CD1c-positive myeloid dendritic cell (primary cell): ENCODE data around the gene CCDC15.
A peak's percentile ranks its signal among the peaks of the same experiment; 100 is the strongest.
"Not testable (repeated sequence)": the region's sequence is repeated elsewhere in the genome, so short reads cannot be mapped to it uniquely, and the experiment has no call there.

Experiments
- DNase-seq: peaks from one replicate; pipeline ENCODE4 v3.0.0-alpha.2; 2016; ENCODE audit errors: extremely low spot score

CCDC15 gene

DNA sequence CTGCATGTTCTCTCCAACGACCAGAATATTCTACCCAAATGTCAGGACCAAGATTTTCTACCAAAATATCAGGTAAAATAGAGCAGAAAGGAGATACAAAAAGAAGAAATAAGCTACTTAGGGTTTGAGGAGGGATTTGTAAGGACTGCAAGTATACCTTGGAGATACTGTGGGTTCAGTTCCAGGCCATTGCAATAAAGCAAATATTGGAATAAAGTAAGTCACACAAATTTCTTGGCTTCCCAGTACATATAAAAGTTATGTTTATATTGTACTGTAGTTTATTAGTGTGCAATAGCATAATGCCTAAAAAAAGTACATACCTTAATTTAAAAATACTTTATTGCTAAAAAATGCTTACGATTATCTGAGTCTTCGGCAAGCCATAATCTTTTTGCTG is 34.1 kb downstream of the CCDC15 start:
- DNase-seq: no peak

DNA sequence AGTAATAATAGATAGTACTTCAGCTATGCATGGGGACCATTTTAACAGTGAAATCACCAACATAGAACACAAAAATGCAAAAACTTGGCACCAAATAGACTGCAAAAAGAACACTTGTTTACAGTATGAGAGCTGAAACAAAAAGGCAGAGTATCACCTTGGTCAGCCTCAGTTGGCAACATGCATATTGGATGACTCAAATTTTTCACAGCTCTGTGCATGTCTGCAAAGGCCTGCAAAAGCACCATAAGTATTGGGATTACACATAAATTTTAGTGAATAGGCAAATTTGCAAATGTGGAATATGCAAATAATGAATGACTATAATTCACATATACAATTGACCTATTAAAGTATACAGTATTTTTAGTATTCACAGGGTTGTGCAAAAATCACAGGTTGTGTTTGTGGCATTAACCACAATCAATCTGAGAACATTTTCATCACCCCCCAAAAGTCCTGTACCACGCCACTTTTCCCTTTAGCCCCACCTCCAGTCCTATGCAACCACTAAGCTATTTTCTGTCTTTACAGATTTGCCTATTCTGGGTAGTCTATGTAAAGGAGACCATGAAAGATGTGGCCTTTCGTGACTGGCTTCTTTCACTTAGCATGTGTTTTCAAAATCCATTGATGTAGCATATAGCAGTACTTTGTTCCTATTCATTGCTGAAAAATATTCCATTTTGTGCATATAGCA is 47.2 kb downstream of the CCDC15 start:
- DNase-seq: no peak

DNA sequence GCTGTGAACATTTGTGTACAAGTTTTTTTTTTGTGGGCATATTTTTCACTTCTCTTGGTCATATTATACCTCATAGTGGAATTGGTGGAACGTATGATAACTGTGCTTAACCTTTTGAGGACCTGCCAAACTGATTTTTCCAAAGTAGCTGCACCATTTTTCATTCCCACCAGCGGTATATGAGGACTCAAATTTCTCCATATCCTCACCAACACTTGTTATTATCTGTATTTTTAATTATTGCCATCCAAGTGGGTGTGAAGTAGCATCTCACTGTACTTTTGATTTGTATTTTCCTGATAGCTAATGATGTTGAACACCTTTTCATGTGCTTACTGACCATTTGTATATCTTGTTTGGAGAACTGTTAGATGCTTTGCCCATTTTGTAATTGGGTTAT is 47.8 kb downstream of the CCDC15 start:
- no peak for DNase-seq

DNA sequence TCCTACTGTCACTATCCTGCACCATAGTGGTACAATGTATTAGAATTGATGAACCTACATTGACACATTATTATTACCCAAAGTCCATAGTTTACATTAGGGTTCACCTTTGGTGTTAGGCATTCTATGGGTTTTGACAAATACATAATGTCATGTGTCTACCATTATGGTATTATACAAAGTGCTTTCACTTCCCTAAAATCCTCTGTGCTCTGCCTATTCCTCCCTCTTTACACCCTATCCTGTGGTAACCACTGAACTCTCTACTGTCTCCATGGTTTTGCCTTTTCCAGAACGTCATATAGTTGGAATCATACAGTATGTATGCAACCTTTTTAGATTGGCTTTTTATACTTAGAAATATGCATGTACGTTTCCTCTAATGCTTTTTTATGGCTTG is 51.5 kb downstream of the CCDC15 start:
- no peak for DNase-seq

DNA sequence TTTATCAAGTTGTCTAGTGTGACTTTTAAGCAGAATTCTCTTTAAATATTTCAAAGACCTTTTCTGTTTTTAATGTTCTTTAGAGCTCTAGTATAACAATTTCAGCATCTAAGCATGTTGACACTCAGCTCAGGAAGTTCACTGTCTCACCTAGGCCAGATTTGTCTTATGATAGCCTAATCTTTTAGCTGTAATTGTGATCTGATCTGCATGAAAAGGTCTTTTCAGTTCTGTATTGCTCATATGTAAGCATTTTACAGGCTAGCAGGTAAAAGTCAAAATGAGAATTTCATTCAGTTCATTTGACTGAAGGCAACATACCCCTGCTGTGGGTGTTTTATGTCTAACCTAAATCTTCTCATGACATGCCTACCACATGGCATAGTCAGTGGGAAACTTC is 62.4 kb downstream of the CCDC15 start:
- no peak for DNase-seq

DNA sequence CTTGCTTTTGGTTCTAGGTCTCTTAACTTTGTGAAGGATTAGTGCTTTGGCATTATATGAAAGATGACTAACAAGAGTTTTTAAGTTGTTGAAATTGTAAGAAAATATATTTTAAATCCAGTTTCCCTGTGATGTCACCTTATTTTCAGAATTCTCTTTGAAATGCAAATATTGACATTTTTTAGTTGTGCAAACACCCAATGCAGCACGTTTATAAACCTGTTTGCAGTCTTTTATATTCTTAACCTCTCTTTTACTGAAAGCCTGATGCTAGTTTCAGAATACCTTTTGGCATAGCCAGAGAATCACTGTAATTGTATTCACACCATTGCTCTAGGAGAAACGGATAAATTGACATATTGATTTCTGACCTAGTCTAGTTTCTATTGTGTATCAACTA is 66.3 kb downstream of the CCDC15 start:
- no peak for DNase-seq

DNA sequence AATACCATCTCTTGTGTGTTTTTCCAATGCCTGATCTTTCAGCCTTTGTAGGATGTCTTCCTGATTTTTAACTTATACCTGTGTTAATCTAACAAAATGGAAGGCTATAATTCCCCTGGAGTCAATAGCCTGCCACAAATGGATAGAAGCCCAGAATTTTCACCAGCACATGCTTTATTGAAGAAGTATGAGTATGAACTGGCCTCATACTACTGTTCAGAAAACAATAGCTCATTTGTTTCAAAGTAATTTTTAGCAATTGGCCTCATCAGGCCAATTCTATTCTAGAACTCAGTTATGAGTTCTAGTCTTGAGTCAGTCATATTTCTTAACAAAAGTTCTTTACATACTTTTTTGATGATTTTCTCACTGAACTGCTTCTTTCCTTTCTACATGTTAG is 68.5 kb downstream of the CCDC15 start:
- no peak for DNase-seq

DNA sequence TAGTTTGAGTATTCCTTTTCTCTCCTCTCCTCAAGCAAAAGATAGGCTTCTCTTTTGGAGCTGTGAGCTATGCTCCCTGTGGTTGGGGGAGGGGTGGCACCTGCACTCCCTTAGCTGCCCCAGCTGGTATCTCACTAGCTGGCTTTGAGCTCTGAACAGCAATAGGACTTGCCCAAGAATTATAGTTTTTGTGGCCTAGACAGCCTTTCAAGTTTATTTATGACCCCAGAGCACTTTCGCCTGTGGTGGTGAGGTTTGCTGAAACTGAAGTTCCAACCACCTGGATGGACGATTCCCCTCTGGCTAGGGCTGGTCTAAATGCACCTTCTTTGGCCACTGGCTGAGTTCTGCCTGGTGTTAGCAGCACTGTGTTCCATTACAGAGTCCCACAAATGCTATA is 72.0 kb downstream of the CCDC15 start:
- DNase-seq: no peak

DNA sequence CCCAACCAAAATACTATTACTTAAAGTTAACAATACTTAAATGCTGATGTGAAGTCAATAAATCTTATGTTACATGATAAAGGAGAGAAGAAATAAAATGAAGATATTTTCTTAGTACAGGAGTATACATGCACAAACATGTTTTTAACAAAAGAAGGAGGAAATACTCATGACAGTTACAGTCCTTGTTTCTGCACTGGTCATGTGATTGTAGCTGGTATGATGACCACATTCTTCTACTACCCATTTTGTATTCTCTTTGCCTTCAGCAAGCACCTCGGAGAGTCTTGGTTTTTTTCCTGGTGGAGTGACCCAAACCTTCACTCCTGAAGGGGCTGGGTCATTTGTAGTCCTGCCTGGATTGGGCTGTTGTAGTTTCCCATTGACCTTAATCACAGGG is 75.4 kb downstream of the CCDC15 start:
- DNase-seq: not testable (repeated sequence)

DNA sequence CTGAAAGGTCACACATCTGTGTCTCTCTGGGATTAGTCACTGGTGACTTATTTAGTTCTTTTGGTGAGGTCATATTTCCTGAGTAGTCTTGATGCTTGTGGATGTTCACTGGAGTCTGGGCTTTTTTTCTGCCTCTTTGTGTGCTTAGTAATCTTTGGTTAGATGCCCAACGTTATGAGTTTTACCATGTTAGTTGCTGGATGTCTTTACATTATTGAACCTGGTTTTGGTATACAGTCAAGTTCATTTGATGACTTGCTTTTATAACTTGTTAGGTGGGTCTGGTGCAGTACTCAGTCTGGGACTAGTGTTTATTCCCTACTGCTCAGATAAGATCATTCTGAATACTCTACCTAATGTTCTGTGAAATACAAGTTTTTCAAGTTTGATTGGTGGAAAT is 82.9 kb downstream of the CCDC15 start:
- DNase-seq: peak; percentile 68

DNA sequence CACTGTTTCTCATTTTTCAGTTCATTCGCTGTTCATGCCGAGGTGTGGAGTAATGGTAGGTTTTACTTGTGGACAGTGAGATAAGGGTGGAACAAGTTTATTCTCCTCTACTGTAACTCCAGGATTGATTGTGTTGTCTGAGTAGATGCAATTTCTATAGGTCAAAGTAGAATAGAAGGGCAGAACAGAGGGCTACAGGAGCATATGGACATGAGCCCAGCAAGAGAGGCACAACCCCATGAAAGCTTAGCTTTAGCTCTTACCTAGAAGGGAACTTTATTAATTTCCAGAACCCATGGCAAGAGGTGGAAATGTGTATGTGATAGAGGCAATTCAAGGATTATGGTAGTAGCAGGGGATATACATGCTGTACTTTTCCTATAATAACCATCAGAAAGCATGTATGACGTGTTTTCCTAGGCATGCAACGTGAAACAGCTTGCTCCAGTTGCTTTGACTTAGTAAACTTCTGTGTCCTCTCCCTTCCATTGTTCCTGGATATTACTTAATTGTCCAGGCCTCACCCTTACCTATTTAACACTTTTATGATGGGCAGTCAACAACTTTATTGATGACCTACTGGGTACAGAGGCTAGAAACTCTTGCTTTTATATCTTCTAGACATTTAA is 95.3 kb downstream of the CCDC15 start:
- DNase-seq: no peak

DNA sequence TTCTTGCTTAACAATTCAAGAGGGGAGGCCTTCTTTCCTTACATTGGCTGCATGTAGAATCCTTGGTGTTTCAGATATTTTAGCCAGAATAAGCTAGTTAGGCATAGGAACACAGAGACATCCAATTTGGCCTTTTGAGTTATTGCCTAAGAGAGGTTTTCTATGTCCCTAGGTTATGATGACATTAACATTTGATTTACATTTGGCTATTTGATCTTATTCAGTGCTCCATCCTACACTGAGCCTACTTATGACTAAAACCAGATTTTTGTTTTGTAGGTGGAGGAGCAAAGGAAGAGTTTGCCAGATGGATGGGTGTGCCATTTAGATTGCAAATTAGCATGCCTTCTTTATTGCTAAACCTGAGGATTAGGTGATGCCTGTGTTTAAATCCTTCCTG is 98.0 kb downstream of the CCDC15 start:
- DNase-seq: no peak

DNA sequence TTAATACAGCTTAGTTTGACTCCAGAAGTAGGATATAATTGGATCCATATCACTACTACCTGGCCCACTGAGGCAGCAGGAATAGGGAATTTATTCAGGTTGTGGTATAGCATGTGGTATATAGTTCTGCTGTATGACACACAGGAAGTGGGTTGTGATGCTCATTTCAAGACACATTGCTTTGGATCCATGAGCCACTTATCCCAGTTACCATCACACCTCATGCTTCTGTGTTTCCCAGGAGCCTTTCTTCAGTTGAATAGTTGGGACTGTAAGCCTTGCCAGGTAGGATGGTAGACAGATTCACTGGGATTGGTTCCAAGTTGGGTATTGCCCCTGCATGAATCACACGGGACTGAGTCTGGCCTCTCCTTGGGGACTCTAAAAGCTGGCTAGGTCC is 99.2 kb downstream of the CCDC15 start:
- no peak for DNase-seq

DNA sequence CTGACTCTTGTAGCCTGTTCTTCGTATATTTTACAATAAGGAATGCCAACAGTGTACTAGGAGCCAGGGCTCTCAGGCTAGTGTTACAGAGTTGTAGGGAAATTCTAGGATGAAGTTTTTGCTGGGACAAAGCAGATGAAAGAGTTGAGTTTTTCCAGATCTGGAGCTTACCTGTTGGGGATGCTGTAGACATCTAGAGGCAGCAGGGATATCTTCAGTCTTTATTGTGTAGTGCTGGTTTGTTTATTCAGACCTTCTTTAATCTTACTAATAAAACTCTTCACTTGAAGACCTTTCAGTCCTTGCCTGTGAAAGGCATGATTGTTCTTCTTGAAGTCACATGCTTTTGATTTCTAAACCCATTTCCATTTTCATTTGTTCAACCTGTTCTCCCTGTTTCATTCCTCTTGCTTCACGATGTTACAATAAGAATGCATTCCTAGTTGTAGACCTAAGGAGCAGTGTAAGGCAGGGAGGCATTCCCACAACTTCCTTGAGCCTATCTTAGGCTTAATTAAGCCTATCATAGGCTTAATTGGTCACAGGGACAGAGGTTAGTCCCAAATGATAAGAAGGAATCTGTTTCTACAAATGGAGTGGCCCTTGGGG is 101.2 kb downstream of the CCDC15 start:
- DNase-seq: no peak

DNA sequence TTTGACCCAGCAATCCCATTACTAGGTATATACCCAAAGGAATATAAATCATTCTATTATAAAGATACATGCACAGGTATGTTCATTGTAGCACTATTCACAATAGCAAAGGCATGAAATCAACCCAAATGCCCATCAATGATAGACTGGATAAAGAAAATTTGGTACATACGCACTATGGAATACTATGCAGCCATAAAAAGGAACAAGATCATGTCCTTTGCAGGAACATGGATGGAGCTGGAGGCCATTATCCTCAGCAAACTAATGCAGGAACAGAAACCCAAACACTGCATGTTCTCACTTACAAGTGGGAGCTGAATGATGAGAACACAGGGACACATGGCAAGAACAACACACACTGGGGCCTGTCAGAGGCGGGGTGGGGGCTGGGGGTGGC is 102.1 kb downstream of the CCDC15 start:
- not testable (repeated sequence) for DNase-seq

DNA sequence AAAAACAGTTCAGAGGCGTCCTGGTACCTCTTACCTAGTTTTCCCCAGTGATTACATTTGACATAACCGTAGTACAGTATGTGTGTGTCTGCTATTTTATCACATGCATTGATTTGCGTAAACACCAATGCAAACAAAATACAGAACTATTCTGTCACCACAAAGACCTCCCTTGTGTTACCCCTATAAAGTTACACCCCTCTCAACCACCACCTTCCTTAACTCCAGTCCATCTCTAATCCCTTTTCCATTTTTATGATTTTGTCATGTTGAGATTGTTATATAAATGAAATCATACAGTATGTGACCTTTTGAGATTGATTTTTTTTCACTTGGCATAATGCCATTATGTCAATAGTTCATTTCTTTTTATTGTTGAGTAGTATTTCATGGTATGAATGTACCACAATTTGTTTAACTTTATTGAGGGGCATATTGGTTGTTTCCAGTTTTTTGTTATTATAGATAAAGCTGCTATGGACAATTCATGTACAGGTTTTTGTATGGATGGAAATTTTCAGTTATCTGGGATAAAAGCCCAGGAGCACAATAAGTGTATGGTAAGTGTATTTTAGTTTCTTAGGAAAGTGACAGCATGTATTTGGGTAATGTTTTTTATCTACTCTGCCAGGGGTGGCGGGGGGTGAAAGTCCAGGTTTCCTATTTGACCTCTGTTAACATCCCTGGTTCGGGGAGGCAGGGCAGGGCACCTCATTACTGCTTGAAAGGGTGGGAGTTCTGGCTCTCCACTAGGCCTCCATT is 103.1 kb downstream of the CCDC15 start:
- DNase-seq: no peak

DNA sequence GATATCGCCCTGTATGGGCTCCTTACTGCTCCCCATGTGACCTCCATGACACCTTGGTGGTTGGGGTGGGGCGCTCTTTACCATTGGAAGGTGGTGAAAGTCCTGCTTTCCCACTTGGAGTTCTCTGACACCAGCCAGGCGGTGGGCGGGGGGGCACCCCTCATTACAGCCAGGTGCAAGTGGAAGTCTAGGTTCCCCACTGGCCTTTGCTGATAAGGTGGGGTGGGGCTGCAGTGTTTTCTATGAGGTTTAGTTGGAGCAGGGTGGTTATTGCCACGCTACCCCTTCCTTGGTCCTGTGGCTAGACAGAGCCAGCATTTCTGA is 103.7 kb downstream of the CCDC15 start:
- DNase-seq: no peak

DNA sequence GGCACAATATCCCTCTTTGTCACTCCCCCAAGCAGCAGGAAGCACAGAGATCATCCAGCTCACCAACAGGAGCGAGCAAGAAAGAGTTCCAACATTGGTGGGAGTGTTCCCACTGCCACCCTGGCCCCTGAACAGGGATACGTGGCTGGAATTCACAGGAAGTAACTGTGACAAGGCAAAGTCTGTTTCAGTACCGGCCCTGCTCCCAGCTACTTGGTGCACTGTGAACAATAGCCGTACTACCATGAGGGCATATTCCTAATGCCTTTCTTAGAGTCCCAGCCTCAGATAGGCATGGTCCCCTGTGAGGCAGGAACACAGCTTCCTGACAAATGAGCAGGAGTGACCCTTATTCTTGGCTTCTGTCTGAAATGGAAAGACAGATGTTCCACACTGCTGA is 107.3 kb downstream of the CCDC15 start:
- no peak for DNase-seq

DNA sequence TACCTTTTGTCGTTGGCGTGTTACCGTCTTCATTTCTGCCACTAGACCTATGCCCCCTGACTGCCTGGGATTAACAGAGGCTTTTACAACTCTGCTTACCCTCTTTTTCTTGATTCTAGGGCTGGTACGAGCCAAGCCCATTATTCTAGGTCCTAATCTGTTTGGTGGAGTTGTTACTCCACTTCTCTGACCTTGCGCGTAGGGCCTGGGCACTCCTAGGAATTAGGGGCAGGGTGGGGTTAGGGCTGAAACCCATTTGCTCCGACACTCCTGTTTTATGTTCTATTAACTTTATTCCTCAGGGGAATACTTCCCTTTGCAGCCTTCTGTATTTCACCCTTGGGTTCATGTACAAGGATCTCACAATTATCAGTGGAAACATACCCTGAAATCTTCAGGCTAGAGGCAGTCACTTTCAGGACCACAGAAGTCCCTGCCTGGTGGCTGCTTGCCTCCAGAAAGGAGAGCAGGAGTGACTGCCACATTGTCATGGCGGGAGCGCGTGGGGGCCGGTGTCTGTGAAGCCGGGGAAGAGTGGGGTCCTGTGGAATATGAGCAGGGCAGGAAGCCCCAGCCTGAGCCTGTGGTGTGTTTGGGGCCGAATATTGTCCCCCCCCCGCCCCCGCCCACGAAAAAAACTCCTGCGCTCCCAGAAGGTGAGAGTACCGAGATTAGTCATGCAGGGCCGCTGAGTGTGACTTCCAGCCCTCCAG is 108.4 kb downstream of the CCDC15 start:
- no peak for DNase-seq

DNA sequence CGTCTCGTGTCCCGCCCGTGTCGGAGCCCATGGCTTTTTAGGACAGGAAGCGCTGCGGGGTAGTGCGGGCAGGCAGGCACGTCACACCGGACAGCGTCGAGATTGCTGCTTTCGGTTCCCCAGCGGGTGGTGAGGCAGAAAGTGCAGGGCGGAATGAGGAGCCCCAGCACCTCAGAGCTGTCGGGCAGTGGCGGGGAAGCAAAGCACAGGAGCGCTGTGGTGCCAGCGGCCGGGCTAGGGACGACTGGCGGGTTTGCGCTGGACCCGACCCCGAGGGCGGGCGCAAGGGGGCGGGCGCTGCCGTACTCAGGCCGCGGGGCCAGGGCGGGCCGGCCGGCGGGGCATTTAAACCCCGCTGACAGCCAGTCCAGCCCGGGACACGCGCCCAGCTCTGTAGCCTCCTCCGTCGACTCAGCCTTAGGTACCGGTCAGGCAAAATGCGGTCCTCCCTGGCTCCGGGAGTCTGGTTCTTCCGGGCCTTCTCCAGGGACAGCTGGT is 109.0 kb downstream of the CCDC15 start, which contains the start of gene SLC37A2:
Gene SLC37A2 (plus strand): TSS at position 375 of the 498 bp plus-strand sequence. CDS start 63 bp downstream, at position 438.
- DNase-seq: peak; percentile 95

DNA sequence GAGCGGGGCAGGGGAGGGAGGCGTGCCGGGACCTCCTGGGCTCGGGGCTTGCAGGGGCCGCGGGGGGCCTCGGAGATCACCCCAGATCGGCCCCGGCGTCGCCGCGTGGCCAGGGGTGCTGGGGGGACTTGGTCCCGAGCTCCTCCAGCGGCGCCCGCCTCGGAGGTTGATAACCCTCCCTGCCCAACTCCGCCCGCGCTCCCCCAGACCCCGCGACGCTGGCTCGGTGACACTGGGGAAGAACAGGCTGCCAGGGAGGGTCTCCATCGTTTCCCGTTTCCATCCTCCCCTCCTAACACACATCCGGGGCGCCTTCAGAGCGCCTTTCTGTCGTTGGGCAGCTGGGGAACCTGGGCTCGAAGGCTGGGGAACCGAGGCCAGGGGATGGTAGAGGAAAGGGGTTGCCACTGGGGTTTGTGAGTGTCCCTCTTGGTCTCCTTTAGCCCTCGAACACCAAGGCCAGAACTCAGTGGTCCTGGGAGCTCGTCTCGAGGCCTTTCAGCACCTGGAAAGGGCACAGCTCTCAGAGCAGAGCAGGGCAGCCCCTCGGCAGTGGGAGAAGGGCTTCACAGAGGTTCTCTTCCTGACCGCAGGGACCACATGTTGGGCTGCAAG is 109.5 kb downstream of the CCDC15 start:
- DNase-seq: peak; percentile 53
